ENCODE measurements around the gene JOSD2.
"Not testable (repeated sequence)": the region's sequence is repeated elsewhere in the genome, so short reads cannot be mapped to it uniquely, and the experiment has no call there.

The JOSD2 gene

GRCh38 chr19:50549927-50550593, 39.1 kb upstream of the JOSD2 start:
- Mint-ChIP-seq H3K4me3 (no peak overlapping the region), H3K9me3 (no peaks in the 10 kb centered on the region), H3K36me3 (no peaks in the 10 kb centered on the region), H3K27me3 (peaks cover 35% of the 10 kb centered on the region), H3K4me1 (peaks cover 11% of the 10 kb centered on the region), H3K27ac (no peak overlapping the region)

GRCh38 chr19:50549059-50549926, 38.3 kb upstream of the JOSD2 start:
- Mint-ChIP-seq H3K4me3 (no peak overlapping the region), H3K27me3 (peaks cover 31% of the 10 kb centered on the region), H3K9me3 (no peaks in the 10 kb centered on the region), H3K4me1 (peaks cover 11% of the 10 kb centered on the region), H3K36me3 (no peaks in the 10 kb centered on the region), H3K27ac (no peak overlapping the region)

- Mint-ChIP-seq H3K36me3 (no peaks in the 10 kb centered on the region), H3K4me3 (no peak overlapping the region), H3K27me3 (peaks cover 27% of the 10 kb centered on the region), H3K4me1 (peaks cover 11% of the 10 kb centered on the region), H3K9me3 (no peaks in the 10 kb centered on the region), H3K27ac (no peak overlapping the region)
Observed at GRCh38 chr19:50548191-50549058, 37.4 kb upstream of the JOSD2 start.

GRCh38 chr19:50547385-50548190, 36.6 kb upstream of the JOSD2 start:
- H3K36me3 Mint-ChIP-seq = no peaks in the 10 kb centered on the region
- H3K4me3 Mint-ChIP-seq = no peak overlapping the region

GRCh38 chr19:50546527-50547221, 35.7 kb upstream of the JOSD2 start:
- H3K9me3 Mint-ChIP-seq = no peaks in the 10 kb centered on the region
- H3K4me1 Mint-ChIP-seq = peaks cover 3% of the 10 kb centered on the region
- H3K27ac Mint-ChIP-seq = no peak overlapping the region
- peaks cover 13% of the 10 kb centered on the region for H3K27me3 Mint-ChIP-seq
- H3K36me3 Mint-ChIP-seq = no peaks in the 10 kb centered on the region
- no peak overlapping the region for H3K4me3 Mint-ChIP-seq

More at GRCh38 chr19:50547385-50548190, 36.6 kb upstream of the JOSD2 start:
- Mint-ChIP-seq H3K4me1 (peaks cover 10% of the 10 kb centered on the region), H3K27me3 (peaks cover 19% of the 10 kb centered on the region), H3K9me3 (no peaks in the 10 kb centered on the region), H3K27ac (no peak overlapping the region)

GRCh38 chr19:50542943-50543342, 32.0 kb upstream of the JOSD2 start:
- H3K4me1 Mint-ChIP-seq = no peaks in the 10 kb centered on the region
- H3K36me3 Mint-ChIP-seq = no peaks in the 10 kb centered on the region
- H3K4me3 Mint-ChIP-seq = no peak overlapping the region
- H3K27ac Mint-ChIP-seq = no peak overlapping the region
- peaks cover 2% of the 10 kb centered on the region for H3K27me3 Mint-ChIP-seq
- H3K9me3 Mint-ChIP-seq = no peaks in the 10 kb centered on the region

- Mint-ChIP-seq H3K9me3 (peaks cover 6% of the 10 kb centered on the region), H3K27ac (no peak overlapping the region), H3K27me3 (peaks cover 7% of the 10 kb centered on the region), H3K36me3 (peaks cover 4% of the 10 kb centered on the region), H3K4me1 (no peaks in the 10 kb centered on the region), H3K4me3 (no peak overlapping the region)
Observed at GRCh38 chr19:50537769-50538230, 26.8 kb upstream of the JOSD2 start.

GRCh38 chr19:50537306-50537685, 26.3 kb upstream of the JOSD2 start:
- H3K36me3 Mint-ChIP-seq = peaks cover 4% of the 10 kb centered on the region

GRCh38 chr19:50536662-50537305, 25.8 kb upstream of the JOSD2 start:
- Mint-ChIP-seq H3K27ac (no peak overlapping the region), H3K27me3 (peaks cover 13% of the 10 kb centered on the region)

More at GRCh38 chr19:50537306-50537685, 26.3 kb upstream of the JOSD2 start:
- no peak overlapping the region for H3K27ac Mint-ChIP-seq
- H3K4me1 Mint-ChIP-seq = no peaks in the 10 kb centered on the region
- H3K27me3 Mint-ChIP-seq = peaks cover 11% of the 10 kb centered on the region
- H3K9me3 Mint-ChIP-seq = peaks cover 6% of the 10 kb centered on the region
- H3K4me3 Mint-ChIP-seq = no peak overlapping the region

GRCh38 chr19:50535672-50536187, 24.7 kb upstream of the JOSD2 start:
- Mint-ChIP-seq H3K36me3 (peaks cover 4% of the 10 kb centered on the region), H3K27me3 (peaks cover 14% of the 10 kb centered on the region), H3K4me3 (no peak overlapping the region), H3K4me1 (no peaks in the 10 kb centered on the region), H3K9me3 (peaks cover 6% of the 10 kb centered on the region), H3K27ac (no peak overlapping the region)

More at GRCh38 chr19:50536662-50537305, 25.8 kb upstream of the JOSD2 start:
- Mint-ChIP-seq H3K4me3 (no peak overlapping the region), H3K9me3 (peaks cover 6% of the 10 kb centered on the region), H3K36me3 (peaks cover 4% of the 10 kb centered on the region), H3K4me1 (no peaks in the 10 kb centered on the region)

GRCh38 chr19:50534478-50534877, 23.5 kb upstream of the JOSD2 start:
- H3K4me3 Mint-ChIP-seq = no peak overlapping the region
- no peaks in the 10 kb centered on the region for H3K4me1 Mint-ChIP-seq
- H3K36me3 Mint-ChIP-seq = peaks cover 4% of the 10 kb centered on the region
- H3K27ac Mint-ChIP-seq = no peak overlapping the region
- peaks cover 6% of the 10 kb centered on the region for H3K9me3 Mint-ChIP-seq
- H3K27me3 Mint-ChIP-seq = peaks cover 17% of the 10 kb centered on the region

- peaks cover 6% of the 10 kb centered on the region for H3K9me3 Mint-ChIP-seq
- peaks cover 17% of the 10 kb centered on the region for H3K27me3 Mint-ChIP-seq
- H3K36me3 Mint-ChIP-seq = peaks cover 4% of the 10 kb centered on the region
- no peak overlapping the region for H3K27ac Mint-ChIP-seq
- H3K4me3 Mint-ChIP-seq = no peak overlapping the region
- H3K4me1 Mint-ChIP-seq = no peaks in the 10 kb centered on the region
Observed at GRCh38 chr19:50532952-50533351, 22.0 kb upstream of the JOSD2 start.

- peaks cover 6% of the 10 kb centered on the region for H3K9me3 Mint-ChIP-seq
- peaks cover 16% of the 10 kb centered on the region for H3K27me3 Mint-ChIP-seq
- no peaks in the 10 kb centered on the region for H3K4me1 Mint-ChIP-seq
- no peak overlapping the region for H3K27ac Mint-ChIP-seq
- H3K36me3 Mint-ChIP-seq = peaks cover 4% of the 10 kb centered on the region
- H3K4me3 Mint-ChIP-seq = no peak overlapping the region
Observed at GRCh38 chr19:50531171-50531612, 20.2 kb upstream of the JOSD2 start.

GRCh38 chr19:50528052-50528451, 17.1 kb upstream of the JOSD2 start:
- not testable (repeated sequence) for H3K27ac Mint-ChIP-seq, H3K4me3 Mint-ChIP-seq, H3K9me3 Mint-ChIP-seq, H3K4me1 Mint-ChIP-seq, H3K36me3 Mint-ChIP-seq
- peaks cover 11% of the 10 kb centered on the region for H3K27me3 Mint-ChIP-seq
